HCT116 (cell line): Measurements from ENCODE around the gene TMEM255A.
A peak's percentile ranks its signal among the peaks of the same experiment; 100 is the strongest.

Source experiments
- EZH2phosphoT487 ChIP-seq: fragments of 200-600 bp; IDR thresholded peaks from 2 replicates; pipeline ENCODE4 v1.6.1; 2018; ENCODE audit warnings: antibody characterized with exemption, borderline replicate concordance
- POLR2A ChIP-seq: IDR thresholded peaks from 2 replicates; pipeline ENCODE4 v1.7.0; 2011; ENCODE audit warnings: borderline replicate concordance; ENCODE audit not compliant: insufficient read depth, insufficient read length; ENCODE audit errors: extremely low read depth
- POLR2AphosphoS5 ChIP-seq: IDR thresholded peaks from 2 replicates; pipeline ENCODE4 v1.6.1; 2011; ENCODE audit warnings: mild to moderate bottlenecking, low read depth, low read length, moderate library complexity
- RAD21 ChIP-seq: IDR thresholded peaks from 2 replicates; pipeline ENCODE4 v1.6.1; 2012; ENCODE audit warnings: low read depth, mild to moderate bottlenecking
- SIN3A ChIP-seq: IDR thresholded peaks from 2 replicates; pipeline ENCODE4 v1.6.1; 2012; ENCODE audit warnings: low read depth
- SP1 ChIP-seq: IDR thresholded peaks from 2 replicates; pipeline ENCODE4 v1.6.1; 2012; ENCODE audit warnings: low read depth
- TCF7L2 ChIP-seq: IDR thresholded peaks from 2 replicates; pipeline ENCODE4 v1.7.0; 2011; ENCODE audit warnings: borderline replicate concordance, inconsistent platforms; ENCODE audit not compliant: insufficient read depth, insufficient read length; ENCODE audit errors: extremely low read depth
- YY1 ChIP-seq: IDR thresholded peaks from 2 replicates; pipeline ENCODE4 v1.6.1; 2011; ENCODE audit warnings: low read length, low read depth, moderate library complexity, mild to moderate bottlenecking; ENCODE audit not compliant: insufficient replicate concordance; ENCODE audit errors: extremely low read depth
- ZFX ChIP-seq: fragments of 450-650 bp; IDR thresholded peaks from 2 replicates; pipeline ENCODE4 v1.6.1; 2017
- TF ChIP-seq, protein P1 (sequence below), 3 experiments: fragments of 200-600 bp in 1 of 3; sonication (generic) in 1 of 3; IDR thresholded peaks in 2 of 3; conservative IDR thresholded peaks in 1 of 3; 2 replicates each; pipeline ENCODE4 v1.5.1; 2012 to 2017; ENCODE audit warnings: low read depth in 2 of 3, low read length in 2 of 3, antibody characterized with exemption in 1 of 3, borderline replicate concordance in 1 of 3, control low read depth in 1 of 3, mild to moderate bottlenecking in 1 of 3, mixed read lengths in 1 of 3, mixed run types in 1 of 3, moderate library complexity in 1 of 3; ENCODE audit not compliant: insufficient read depth in 1 of 3
- TF ChIP-seq, protein P2 (sequence below): IDR thresholded peaks from 2 replicates; pipeline ENCODE4 v1.6.1; 2012; ENCODE audit warnings: low read depth
- TF ChIP-seq, protein P3 (sequence below): IDR thresholded peaks from 2 replicates; pipeline ENCODE4 v1.6.1; 2012

DNA sequence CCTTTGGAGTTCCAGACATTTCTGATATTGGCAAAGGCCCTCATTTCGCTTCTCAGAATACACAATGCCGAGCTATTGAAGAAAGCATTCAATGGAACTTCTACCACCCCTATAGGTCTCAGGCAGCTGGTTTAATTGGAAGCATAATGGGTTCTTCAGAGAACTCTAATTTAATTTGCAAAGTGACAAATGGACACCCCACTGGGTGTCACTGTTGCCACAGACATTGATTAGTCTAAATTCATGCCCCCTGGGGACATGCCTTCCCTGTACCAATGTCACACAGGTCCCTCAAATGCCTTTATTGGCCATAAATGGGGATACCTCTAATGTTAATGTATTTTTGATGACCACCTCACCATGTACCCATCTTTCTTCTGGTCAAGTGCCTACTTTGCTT, 22.9 kb upstream of the TMEM255A start:
- TF ChIP-seq POLR2A (no peak), SIN3A (no peak), ZFX (no peak), POLR2AphosphoS5 (no peak), YY1 (no peak), RAD21 (peak; percentile 45), EZH2phosphoT487 (no peak), TCF7L2 (no peak), SP1 (no peak)
- TF ChIP-seq, protein P1, sequence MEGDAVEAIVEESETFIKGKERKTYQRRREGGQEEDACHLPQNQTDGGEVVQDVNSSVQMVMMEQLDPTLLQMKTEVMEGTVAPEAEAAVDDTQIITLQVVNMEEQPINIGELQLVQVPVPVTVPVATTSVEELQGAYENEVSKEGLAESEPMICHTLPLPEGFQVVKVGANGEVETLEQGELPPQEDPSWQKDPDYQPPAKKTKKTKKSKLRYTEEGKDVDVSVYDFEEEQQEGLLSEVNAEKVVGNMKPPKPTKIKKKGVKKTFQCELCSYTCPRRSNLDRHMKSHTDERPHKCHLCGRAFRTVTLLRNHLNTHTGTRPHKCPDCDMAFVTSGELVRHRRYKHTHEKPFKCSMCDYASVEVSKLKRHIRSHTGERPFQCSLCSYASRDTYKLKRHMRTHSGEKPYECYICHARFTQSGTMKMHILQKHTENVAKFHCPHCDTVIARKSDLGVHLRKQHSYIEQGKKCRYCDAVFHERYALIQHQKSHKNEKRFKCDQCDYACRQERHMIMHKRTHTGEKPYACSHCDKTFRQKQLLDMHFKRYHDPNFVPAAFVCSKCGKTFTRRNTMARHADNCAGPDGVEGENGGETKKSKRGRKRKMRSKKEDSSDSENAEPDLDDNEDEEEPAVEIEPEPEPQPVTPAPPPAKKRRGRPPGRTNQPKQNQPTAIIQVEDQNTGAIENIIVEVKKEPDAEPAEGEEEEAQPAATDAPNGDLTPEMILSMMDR (IDR thresholded peaks at IDR 0.05 in 2 of 3, conservative IDR thresholded peaks at IDR 0.05 in 1 of 3; ENCODE audit: borderline replicate concordance in 1 of 3, insufficient read depth in 1 of 3, low read depth in 2 of 3, low read length in 2 of 3) = peak in 1 of 3 experiments; percentile 15; a peak in 1 of 6 replicates
- TF ChIP-seq, protein P2, sequence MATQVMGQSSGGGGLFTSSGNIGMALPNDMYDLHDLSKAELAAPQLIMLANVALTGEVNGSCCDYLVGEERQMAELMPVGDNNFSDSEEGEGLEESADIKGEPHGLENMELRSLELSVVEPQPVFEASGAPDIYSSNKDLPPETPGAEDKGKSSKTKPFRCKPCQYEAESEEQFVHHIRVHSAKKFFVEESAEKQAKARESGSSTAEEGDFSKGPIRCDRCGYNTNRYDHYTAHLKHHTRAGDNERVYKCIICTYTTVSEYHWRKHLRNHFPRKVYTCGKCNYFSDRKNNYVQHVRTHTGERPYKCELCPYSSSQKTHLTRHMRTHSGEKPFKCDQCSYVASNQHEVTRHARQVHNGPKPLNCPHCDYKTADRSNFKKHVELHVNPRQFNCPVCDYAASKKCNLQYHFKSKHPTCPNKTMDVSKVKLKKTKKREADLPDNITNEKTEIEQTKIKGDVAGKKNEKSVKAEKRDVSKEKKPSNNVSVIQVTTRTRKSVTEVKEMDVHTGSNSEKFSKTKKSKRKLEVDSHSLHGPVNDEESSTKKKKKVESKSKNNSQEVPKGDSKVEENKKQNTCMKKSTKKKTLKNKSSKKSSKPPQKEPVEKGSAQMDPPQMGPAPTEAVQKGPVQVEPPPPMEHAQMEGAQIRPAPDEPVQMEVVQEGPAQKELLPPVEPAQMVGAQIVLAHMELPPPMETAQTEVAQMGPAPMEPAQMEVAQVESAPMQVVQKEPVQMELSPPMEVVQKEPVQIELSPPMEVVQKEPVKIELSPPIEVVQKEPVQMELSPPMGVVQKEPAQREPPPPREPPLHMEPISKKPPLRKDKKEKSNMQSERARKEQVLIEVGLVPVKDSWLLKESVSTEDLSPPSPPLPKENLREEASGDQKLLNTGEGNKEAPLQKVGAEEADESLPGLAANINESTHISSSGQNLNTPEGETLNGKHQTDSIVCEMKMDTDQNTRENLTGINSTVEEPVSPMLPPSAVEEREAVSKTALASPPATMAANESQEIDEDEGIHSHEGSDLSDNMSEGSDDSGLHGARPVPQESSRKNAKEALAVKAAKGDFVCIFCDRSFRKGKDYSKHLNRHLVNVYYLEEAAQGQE = no peak
- TF ChIP-seq, protein P3, sequence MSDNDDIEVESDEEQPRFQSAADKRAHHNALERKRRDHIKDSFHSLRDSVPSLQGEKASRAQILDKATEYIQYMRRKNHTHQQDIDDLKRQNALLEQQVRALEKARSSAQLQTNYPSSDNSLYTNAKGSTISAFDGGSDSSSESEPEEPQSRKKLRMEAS = no peak
